HG02885 (cell line): ENCODE measurements around the gene GSE1.
"Not testable (repeated sequence)": the region's sequence is repeated elsewhere in the genome, so short reads cannot be mapped to it uniquely, and the experiment has no call there.

Experiments
- ATAC-seq: cut with Tn5 transposase; IDR thresholded peaks from one replicate; pipeline ENCODE4 v1.9.1; 2021; ENCODE audit warnings: mild to moderate bottlenecking; ENCODE audit not compliant: unreplicated experiment, poor library complexity

Gene GSE1

GRCh38 chr16:85588562-85589503, 24.3 kb upstream of the GSE1 start:
- no peak for ATAC-seq

GRCh38 chr16:85589688-85590505, 23.2 kb upstream of the GSE1 start:
- no peak for ATAC-seq

DNA sequence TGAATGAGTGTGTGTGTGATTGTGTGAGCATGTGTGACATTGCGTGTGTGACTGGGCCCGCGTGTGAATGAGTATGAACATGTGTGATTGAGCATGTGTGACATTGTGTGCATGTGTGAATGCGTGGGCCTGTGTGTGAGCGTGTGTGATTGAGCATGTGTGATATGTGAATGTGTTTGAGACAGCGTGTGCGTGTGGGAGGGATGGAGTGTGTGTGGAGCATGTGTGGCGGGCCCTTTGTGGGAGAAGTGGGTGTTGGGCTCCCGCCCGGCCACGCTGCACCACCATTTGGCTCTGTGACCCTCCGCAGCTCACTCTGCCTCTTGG, 22.7 kb upstream of the GSE1 start:
- ATAC-seq: no peak

DNA sequence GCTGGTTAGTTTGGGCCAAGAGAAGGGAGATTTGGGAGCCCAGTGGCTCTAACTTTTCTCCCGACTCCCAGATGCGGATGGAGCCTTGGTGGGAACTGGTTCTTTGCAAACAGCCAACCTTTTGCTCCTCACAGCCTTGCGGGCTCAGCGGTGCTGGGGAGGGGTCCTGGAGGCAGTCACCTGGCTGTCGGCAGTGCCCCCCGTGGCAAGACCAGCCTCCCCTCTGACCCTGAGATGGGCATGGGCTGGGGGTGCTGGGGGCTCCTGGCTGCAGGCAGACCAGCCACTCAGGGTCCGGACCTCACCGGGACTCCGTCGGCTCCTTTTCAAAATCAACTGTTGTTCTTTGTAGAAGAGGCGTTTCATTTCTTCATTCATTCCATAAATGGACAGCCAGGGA, 21.7 kb upstream of the GSE1 start:
- no peak for ATAC-seq

DNA sequence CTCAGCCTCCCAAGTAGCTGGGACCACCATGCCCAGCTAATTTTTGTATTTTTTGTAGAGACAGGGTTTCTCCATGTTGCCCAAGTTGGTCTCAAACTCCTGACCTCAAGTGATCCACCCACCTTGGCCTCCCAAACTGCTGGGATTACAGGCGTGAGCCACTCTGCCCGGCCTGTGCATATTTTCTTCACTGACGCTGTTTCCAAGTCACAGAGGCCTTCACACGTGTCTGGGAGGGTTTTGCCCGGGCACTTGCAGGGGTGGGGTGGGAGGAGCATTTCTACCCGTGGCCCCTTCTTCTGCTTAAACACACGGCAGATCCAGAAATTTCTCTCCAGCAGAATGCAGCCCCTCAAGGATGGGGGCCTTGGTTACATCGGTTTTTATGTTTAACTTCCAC, 20.8 kb upstream of the GSE1 start:
- not testable (repeated sequence) for ATAC-seq

DNA sequence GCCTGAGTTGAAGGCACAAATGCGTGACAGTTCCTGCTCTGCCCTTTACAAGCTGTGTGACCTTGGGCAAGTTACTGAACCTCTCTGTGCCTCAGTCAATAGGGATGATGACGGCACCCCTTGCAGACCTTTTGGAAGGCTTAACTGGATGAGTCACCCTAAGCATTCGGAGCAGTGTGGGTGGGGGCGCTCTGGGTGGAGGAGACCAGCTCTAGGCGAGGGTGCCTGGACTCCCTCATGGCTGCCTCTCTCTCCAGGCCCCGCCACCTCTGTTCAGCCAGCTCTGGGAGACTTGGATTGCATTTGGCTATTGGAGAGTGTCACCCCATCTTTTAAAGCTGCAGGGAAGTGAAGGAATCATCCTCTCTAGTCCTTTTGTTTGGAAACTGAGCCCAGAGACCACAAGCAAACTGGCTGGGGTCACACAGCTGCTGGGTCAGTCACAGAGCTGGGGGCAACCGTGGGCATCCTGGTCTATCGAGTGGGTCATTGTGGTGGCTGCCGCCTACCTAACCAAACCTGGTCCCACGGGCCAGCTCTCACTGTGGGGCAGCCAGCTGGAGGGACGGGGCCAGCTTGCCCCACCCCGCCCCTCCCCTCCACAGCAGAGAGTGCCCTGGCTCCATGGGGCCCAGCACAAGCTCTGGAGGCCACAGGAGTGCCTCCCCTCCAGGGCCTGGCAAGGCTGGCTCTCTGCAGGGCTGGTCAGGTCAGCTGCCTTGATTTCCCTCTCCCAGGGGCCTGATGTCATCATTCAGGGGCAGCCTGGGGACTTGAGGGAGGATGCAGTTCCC, 20.2 kb upstream of the GSE1 start:
- ATAC-seq: no peak

DNA sequence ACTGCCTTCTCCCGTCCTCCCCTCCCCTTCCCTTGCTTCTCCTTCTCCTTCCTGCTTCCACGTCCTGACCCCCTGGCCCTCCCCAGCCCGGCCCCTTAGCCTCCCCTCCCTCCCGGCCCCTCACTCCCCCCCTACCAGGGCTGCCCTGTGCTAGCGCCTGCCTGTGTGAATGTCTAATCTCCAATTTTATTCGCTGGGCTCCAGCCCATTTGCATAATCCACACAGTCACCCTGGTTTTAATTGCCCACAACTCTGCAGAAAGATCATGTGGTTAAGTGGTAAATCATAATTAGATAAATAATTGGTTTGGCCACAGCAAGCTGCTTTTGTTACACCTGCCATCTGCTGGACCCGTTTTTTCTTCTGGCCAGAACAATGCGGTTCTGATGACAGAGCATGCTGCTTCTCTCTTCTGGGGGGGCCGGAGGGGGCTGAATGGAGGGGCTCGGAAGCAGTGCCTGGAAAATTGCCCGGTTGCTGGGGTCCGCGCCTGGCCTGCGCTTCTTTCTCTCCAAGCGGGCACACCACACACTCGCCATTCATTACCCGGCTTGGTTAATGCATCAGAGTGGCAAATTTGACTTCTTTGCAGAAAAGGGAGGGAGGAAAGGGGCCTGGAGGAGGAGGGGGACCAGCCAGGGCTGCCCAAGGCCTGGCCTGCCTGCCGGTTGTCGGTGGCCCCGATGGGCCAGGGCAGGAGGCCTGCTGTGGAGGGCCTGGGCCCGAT, 19.5 kb upstream of the GSE1 start:
- no peak for ATAC-seq

DNA sequence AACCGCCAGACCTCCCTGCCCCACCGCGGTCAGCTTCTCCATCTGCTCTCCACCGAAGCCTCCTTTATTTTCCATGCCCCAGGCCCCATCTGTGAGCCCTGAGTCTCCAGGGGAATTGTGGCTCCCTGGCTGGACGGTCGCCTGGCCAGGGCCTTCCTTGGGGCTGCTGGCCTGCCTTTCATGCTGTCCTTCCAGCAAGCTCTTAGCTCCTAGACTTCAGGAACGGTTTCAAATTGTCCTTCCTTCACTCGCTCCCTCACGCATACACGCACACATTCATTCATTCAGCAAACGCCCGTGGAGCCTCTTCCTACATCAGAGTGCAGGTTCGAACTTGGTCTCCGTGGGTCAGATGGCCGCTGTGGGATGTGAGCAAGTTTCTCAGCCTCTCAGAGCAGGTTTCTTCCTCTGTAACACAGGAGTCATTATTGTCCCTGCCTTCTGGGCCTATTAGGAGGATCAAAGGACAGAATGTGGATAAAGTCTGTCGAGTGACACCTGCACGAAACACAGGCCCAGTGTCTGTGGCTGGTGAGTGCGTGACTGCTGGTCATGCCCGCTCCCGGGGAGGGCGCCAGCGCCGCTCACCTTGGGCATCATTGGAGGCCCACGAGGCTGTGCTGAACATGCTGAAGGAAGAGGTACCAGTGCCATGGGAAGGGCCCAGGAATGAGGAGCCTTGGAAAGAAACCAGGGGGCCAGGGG, 18.7 kb upstream of the GSE1 start:
- no peak for ATAC-seq

DNA sequence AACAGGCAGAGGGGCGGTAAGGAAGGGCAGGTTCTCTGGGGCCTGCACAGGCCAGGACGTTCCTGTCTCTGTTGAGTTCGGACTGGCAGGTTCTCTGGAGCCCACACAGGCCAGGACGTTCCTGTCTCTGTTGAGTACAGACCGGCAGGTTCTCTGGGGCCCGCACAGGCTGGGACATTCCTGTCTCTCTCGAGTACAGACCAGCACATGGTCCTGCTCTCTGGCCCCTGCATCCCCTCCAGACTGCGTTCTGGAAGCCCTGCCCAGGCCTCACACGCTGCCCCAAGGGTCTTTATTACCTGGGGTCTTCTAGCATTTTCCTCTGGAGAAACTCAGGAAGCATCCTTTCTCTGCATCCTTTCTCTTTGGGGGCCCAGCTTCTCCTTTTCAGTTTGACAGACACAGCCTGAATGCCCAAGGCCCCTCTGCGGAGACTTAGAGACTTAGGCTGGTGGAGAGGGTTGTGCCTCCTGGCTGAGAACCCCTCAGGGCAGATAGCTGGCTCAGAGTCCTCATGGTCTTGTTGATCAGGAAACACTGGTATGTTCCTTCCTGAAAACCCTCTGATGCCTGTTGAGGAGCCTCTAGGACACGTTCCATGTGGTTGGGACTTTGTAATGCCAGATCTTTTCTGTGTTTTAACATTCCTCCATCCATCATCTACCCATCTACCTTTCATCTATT, 18.0 kb upstream of the GSE1 start:
- no peak for ATAC-seq

GRCh38 chr16:85595812-85596502, 17.2 kb upstream of the GSE1 start:
- no peak for ATAC-seq

DNA sequence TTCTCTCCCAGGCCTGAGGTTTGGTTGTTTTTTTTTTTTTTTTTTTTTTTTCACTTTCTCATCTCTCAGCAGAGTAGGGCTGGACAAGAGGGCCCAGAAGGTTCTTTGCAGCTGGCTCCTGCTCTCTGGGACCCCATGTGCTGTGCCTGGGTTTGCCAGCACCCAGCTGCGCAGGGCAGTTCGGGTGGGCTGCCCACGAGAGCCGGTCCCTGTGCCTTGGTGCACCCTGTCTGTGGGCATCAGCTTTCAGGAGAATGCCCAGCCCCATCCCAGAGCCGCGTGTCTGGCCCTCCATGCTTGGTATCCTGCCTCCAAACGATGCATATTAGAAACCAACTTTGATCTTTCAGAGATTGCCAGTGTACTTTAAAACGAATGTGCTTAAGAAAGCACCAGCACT, 15.0 kb upstream of the GSE1 start:
- no peak for ATAC-seq

DNA sequence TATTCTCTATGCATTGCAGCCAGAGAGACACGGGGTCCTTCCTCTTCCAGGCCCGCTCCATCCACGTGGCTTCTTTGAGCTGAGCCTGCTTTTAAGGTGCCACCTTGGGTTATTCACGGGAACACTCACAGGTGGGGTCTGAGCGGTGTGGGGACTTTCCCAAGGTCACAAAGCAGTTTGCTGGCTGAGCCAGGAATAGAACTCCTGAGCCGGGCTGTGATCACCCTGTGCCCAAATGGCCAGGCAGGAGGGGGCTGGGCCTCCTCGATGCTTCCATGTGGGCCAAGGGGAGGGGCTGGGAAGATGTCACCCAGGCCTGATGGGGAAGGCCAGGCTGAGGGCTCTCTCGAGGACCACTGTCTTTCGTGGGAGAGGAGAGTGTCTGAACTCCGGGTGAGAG, 13.0 kb upstream of the GSE1 start:
- ATAC-seq: no peak

GRCh38 chr16:85600530-85601271, 12.4 kb upstream of the GSE1 start:
- no peak for ATAC-seq

GRCh38 chr16:85601272-85601639, 11.9 kb upstream of the GSE1 start:
- no peak for ATAC-seq

- no peak for ATAC-seq
Observed at GRCh38 chr16:85601730-85602401, 11.3 kb upstream of the GSE1 start.

DNA sequence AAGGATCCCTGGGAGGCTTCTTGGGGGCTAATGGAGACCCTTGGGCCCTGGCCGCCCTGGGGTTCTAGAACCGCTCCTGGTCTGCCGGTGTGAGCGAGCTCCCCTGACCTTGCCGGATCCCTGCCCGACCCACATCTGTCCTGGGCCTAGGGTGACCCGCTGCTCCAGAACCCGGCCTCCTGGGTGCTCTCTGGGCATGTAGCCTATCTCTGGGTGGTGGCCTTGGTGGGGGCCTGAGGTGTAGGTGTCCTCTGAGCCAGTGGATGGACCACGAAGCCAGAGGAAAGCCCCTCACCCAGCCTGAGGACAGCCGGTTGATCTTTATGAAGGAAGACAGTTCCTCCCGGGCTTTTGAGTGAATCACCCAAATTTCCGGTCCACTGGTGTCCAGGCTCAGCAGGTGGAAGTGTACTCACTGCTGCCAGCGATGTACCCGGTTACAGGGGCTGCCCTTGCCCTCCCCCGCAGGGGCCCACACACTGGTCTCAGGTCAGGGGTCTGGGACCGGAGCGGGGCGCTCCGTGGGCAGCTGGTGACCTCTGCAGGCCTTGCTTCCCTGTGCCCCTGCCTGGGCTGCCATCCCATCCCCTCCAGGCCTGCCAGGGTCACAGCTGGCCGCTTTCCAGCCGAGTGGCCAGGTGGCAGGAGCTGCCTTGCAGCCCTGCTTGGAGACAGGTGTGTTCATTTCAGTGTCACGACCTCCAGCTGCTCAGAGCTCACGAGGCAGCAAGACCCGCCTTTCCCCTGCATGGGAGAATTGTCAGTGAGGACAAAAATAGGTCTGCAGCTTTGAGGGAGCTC, 10.5 kb upstream of the GSE1 start:
- ATAC-seq: no peak
